ENCODE data around the gene YIPF3.

- no peak for TF ChIP-seq CTCF (conservative IDR thresholded peaks at IDR 0.05 in 1 of 2, IDR thresholded peaks at IDR 0.05 in 1 of 2; ENCODE audit: extremely low read depth in 1 of 2, insufficient read depth in 1 of 2, low read depth in 1 of 2, low read length in 2 of 2)
- TF ChIP-seq EZH2 (IDR thresholded peaks at IDR 0.05; ENCODE audit: borderline replicate concordance, low read length): no peak
These were observed 41.2 kb downstream of the YIPF3 start for GRCh38 chr6:43475516-43475915.
